GM10266 (cell line): ENCODE results near the gene PALB2.

ENCODE experiments used
- DNase-seq: peaks from one replicate; pipeline ENCODE4 v3.0.0; 2012; ENCODE audit errors: extremely low spot score
- CTCF ChIP-seq: IDR thresholded peaks from 2 replicates; pipeline ENCODE4 v1.5.1; 2012; ENCODE audit warnings: mild to moderate bottlenecking, low read depth; ENCODE audit not compliant: control insufficient read depth, insufficient read depth; ENCODE audit errors: missing control alignments

PALB2 gene

GRCh38 chr16:23668225-23668624 lies 27.1 kb upstream of the PALB2 start:
- DNase-seq: no peak
- no peak for TF ChIP-seq CTCF

- no peak for TF ChIP-seq CTCF
- DNase-seq: no peak
Observed at GRCh38 chr16:23667355-23667659, 26.2 kb upstream of the PALB2 start.

- no peak for DNase-seq
- TF ChIP-seq CTCF: no peak
Observed at GRCh38 chr16:23666571-23667354, 25.7 kb upstream of the PALB2 start.

GRCh38 chr16:23663918-23664317 lies 22.8 kb upstream of the PALB2 start:
- no peak for DNase-seq
- TF ChIP-seq CTCF: no peak

- TF ChIP-seq CTCF: no peak
- DNase-seq: no peak
Observed at GRCh38 chr16:23651943-23652468, 10.9 kb upstream of the PALB2 start.

- no peak for TF ChIP-seq CTCF
- no peak for DNase-seq
Observed at GRCh38 chr16:23650674-23651416, 9.7 kb upstream of the PALB2 start.

- no peak for TF ChIP-seq CTCF
- DNase-seq: no peak
Observed at GRCh38 chr16:23642246-23642774, 1.2 kb upstream of the PALB2 start.
